GM19328 (cell line): ENCODE data around the gene KCNMB1.

ENCODE experiments used
- ATAC-seq: cut with Tn5 transposase; IDR thresholded peaks from one replicate; pipeline ENCODE4 v1.9.1; 2021; ENCODE audit warnings: mild to moderate bottlenecking, moderate library complexity; ENCODE audit not compliant: unreplicated experiment

Gene KCNMB1

GRCh38 chr5:170342153-170342725, 46.9 kb downstream of the KCNMB1 start:
- no peak for ATAC-seq

GRCh38 chr5:170341545-170341944, 47.6 kb downstream of the KCNMB1 start:
- no peak for ATAC-seq

- no peak for ATAC-seq
Measured at GRCh38 chr5:170339780-170340167, 49.4 kb downstream of the KCNMB1 start.

GRCh38 chr5:170338933-170339779, 50.0 kb downstream of the KCNMB1 start:
- peak; percentile 80 for ATAC-seq

- ATAC-seq = no peak
Measured at GRCh38 chr5:170338291-170338690, 50.9 kb downstream of the KCNMB1 start.

GRCh38 chr5:170337045-170337733, 52.0 kb downstream of the KCNMB1 start:
- no peak for ATAC-seq

- ATAC-seq = no peak
Measured at GRCh38 chr5:170336065-170336464, 53.1 kb downstream of the KCNMB1 start.

GRCh38 chr5:170334626-170335025, 54.5 kb downstream of the KCNMB1 start:
- ATAC-seq = no peak

GRCh38 chr5:170333161-170333910, 55.8 kb downstream of the KCNMB1 start:
- ATAC-seq = peak; percentile 43

GRCh38 chr5:170332058-170332457, 57.1 kb downstream of the KCNMB1 start:
- ATAC-seq = no peak

GRCh38 chr5:170330568-170331054, 58.6 kb downstream of the KCNMB1 start:
- ATAC-seq = no peak

GRCh38 chr5:170329524-170329923, 59.6 kb downstream of the KCNMB1 start:
- no peak for ATAC-seq

GRCh38 chr5:170327829-170328228, 61.3 kb downstream of the KCNMB1 start:
- no peak for ATAC-seq

GRCh38 chr5:170327168-170327567, 62.0 kb downstream of the KCNMB1 start:
- no peak for ATAC-seq
